ENCODE results near the gene MACROH2A2.
"Not testable (repeated sequence)": the region's sequence is repeated elsewhere in the genome, so short reads cannot be mapped to it uniquely, and the experiment has no call there.

The MACROH2A2 gene

GRCh38 chr10:70101068-70101562 lies 48.5 kb downstream of the MACROH2A2 start:
- not testable (repeated sequence) for DNase-seq (ENCODE audit: low spot score)

- DNase-seq (ENCODE audit: low spot score), result no peak
Observed at GRCh38 chr10:70101668-70102067, 49.0 kb downstream of the MACROH2A2 start.

- no peak for DNase-seq (ENCODE audit: low spot score)
Observed at GRCh38 chr10:70106958-70107791, 54.5 kb downstream of the MACROH2A2 start.

- DNase-seq (ENCODE audit: low spot score), result no peak
Observed at GRCh38 chr10:70109064-70109729, 56.6 kb downstream of the MACROH2A2 start.

GRCh38 chr10:70111496-70111895 lies 58.9 kb downstream of the MACROH2A2 start:
- no peak for DNase-seq (ENCODE audit: low spot score)

- DNase-seq (ENCODE audit: low spot score), result no peak
Observed at GRCh38 chr10:70112071-70112470, 59.4 kb downstream of the MACROH2A2 start.

GRCh38 chr10:70114902-70115301 lies 62.3 kb downstream of the MACROH2A2 start:
- DNase-seq (ENCODE audit: low spot score), result no peak

- DNase-seq (ENCODE audit: low spot score), result peak; percentile 72
Observed at GRCh38 chr10:70115948-70116682, 63.5 kb downstream of the MACROH2A2 start.

GRCh38 chr10:70117646-70118045 lies 65.0 kb downstream of the MACROH2A2 start:
- DNase-seq (ENCODE audit: low spot score), result no peak

- no peak for DNase-seq (ENCODE audit: low spot score)
Observed at GRCh38 chr10:70118196-70118595, 65.5 kb downstream of the MACROH2A2 start.

- DNase-seq (ENCODE audit: low spot score), result no peak
Observed at GRCh38 chr10:70119197-70119596, 66.6 kb downstream of the MACROH2A2 start.

- no peak for DNase-seq (ENCODE audit: low spot score)
Observed at GRCh38 chr10:70119623-70120022, 67.0 kb downstream of the MACROH2A2 start.

- DNase-seq (ENCODE audit: low spot score), result no peak
Observed at GRCh38 chr10:70120417-70120816, 67.8 kb downstream of the MACROH2A2 start.

GRCh38 chr10:70121281-70121949 lies 68.8 kb downstream of the MACROH2A2 start:
- no peak for DNase-seq (ENCODE audit: low spot score)

GRCh38 chr10:70122742-70123141 lies 70.1 kb downstream of the MACROH2A2 start:
- DNase-seq (ENCODE audit: low spot score), result no peak

GRCh38 chr10:70123166-70123565 lies 70.5 kb downstream of the MACROH2A2 start:
- DNase-seq (ENCODE audit: low spot score), result not testable (repeated sequence)

GRCh38 chr10:70123817-70124216 lies 71.2 kb downstream of the MACROH2A2 start:
- no peak for DNase-seq (ENCODE audit: low spot score)

GRCh38 chr10:70124415-70124814 lies 71.8 kb downstream of the MACROH2A2 start:
- no peak for DNase-seq (ENCODE audit: low spot score)

GRCh38 chr10:70124918-70125317 lies 72.3 kb downstream of the MACROH2A2 start:
- DNase-seq (ENCODE audit: low spot score), result no peak

- DNase-seq (ENCODE audit: low spot score), result no peak
Observed at GRCh38 chr10:70125918-70126552, 73.4 kb downstream of the MACROH2A2 start.

- DNase-seq (ENCODE audit: low spot score), result no peak
Observed at GRCh38 chr10:70126700-70127395, 74.2 kb downstream of the MACROH2A2 start.
